ENCODE measurements around the gene UBAP2.
"Not testable (repeated sequence)": the region's sequence is repeated elsewhere in the genome, so short reads cannot be mapped to it uniquely, and the experiment has no call there.

UBAP2 gene

GRCh38 chr9:33976414-33976813 is 72.3 kb downstream of the UBAP2 start:
- no peak for TF ChIP-seq CTCF (conservative IDR thresholded peaks at IDR 0.05; ENCODE audit: low read length)
- no peak overlapping the region for H3K4me3 ChIP-seq (ENCODE audit: low read length)
- no peak for DNase-seq (ENCODE audit: low read depth)

DNA sequence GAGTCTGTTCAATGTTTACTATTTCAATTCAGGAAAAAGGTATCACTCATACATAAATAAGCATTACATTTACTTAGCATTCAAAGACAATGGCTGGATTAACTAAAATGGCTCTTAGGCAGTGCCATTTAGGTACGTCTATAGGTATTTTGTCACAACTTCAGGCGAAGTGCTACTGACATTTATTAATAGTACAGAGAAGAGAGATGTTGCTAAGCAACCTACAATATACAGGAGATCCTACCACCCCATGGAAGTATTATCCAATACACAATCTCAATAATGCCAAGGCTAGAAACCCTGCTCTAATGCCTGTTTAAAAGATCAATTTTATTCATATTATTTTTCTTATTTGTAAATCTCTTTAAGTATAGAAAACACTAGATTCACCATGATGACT is 76.0 kb downstream of the UBAP2 start:
- no peak for DNase-seq (ENCODE audit: low read depth)
- H3K4me3 ChIP-seq (ENCODE audit: low read length) = no peak overlapping the region
- no peak for TF ChIP-seq CTCF (conservative IDR thresholded peaks at IDR 0.05; ENCODE audit: low read length)

DNA sequence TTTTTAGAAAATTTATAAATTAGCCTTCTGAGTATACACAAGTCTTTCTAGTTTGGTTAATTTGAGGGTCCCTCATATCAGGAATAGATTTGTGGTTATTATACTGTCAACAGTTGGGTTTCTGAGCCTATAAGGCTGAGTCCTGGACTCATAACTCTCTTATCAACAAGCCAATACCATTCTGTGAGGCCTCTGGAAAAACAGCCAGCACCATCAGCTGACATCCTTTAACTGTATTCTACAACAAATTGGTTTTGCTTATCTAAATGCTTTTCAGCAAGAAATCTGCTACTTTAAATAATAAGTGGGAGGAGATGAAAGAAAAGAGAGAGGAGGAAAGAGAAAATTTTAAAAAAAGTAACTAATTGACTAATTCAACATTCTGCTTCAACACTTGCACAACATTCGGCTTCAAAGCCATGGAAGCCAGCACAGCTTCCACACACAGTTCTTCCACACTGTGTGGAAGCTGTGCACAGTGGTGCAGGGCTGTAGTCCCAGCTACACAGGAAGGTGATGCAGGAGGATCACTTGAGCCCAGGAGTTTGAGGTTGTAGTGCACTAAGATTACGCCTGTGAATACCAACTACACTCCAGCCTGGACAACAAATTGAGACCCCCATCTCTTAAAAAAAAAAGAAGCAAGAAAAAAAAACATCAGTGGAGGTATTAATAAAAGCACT is 84.5 kb downstream of the UBAP2 start:
- TF ChIP-seq CTCF (conservative IDR thresholded peaks at IDR 0.05; ENCODE audit: low read length) = no peak
- H3K4me3 ChIP-seq (ENCODE audit: low read length) = no peak overlapping the region

DNA sequence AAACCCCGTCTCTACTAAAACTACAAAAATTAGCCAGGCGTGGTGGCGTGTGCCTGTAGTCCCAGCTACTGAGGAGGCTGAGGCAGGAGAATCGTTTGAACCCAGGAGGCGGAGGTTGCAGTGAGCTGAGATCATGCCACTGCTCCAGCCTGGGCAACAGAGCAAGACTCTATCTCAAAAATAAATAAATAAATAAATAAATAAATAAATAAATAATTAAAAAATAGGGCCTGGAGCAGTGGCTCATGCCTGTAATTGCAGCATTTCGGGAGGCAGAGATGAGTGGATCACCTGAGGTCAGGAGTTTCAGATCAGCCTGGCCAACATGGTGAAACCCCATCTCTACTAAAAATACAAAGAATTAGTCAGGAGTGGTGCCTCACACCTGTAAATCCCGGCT is 86.2 kb downstream of the UBAP2 start:
- H3K4me3 ChIP-seq (ENCODE audit: low read length); DNase-seq (ENCODE audit: low read depth): not testable (repeated sequence)

More for the DNA sequence above, 84.5 kb downstream of the UBAP2 start:
- no peak for DNase-seq (ENCODE audit: low read depth)

- TF ChIP-seq CTCF (conservative IDR thresholded peaks at IDR 0.05; ENCODE audit: low read length) = no peak
- no peak overlapping the region for H3K4me3 ChIP-seq (ENCODE audit: low read length)
- DNase-seq (ENCODE audit: low read depth) = no peak
These were observed 89.0 kb downstream of the UBAP2 start for GRCh38 chr9:33959725-33960124.

- TF ChIP-seq CTCF (conservative IDR thresholded peaks at IDR 0.05; ENCODE audit: low read length) = no peak
- no peak for DNase-seq (ENCODE audit: low read depth)
These were observed 92.1 kb downstream of the UBAP2 start for GRCh38 chr9:33956544-33956943.

DNA sequence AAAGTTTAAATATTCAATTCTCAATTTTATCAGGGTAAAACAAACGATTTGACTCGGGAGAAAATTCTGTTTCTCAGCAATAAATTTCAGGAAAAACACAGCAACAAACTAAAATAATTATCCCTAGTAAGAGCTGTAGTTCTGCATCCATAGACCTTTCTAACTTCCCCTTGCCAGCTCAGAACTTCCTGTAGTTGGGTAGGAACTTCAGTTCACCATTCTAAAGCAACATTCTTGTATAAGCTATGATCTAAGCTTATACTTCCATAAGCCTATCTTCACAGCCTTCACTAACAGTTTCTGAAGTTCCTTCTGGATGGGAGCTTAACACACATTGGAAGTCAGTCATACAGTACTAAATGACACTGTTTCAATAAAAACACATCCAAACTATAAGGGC is 96.6 kb downstream of the UBAP2 start:
- DNase-seq (ENCODE audit: low read depth) = no peak
- no peak overlapping the region for H3K4me3 ChIP-seq (ENCODE audit: low read length)
- TF ChIP-seq CTCF (conservative IDR thresholded peaks at IDR 0.05; ENCODE audit: low read length) = no peak

More at GRCh38 chr9:33956544-33956943, 92.1 kb downstream of the UBAP2 start:
- H3K4me3 ChIP-seq (ENCODE audit: low read length) = no peak overlapping the region
